Superior temporal gyrus (tissue), 1 donor: ENCODE measurements around the gene POLG2.
"Not testable (repeated sequence)": the region's sequence is repeated elsewhere in the genome, so short reads cannot be mapped to it uniquely, and the experiment has no call there.

ENCODE experiments used
- DNase-seq: peaks from one replicate; pipeline ENCODE4 v3.0.0-alpha.2; 2016; ENCODE audit errors: extremely low spot score

The POLG2 gene

DNA sequence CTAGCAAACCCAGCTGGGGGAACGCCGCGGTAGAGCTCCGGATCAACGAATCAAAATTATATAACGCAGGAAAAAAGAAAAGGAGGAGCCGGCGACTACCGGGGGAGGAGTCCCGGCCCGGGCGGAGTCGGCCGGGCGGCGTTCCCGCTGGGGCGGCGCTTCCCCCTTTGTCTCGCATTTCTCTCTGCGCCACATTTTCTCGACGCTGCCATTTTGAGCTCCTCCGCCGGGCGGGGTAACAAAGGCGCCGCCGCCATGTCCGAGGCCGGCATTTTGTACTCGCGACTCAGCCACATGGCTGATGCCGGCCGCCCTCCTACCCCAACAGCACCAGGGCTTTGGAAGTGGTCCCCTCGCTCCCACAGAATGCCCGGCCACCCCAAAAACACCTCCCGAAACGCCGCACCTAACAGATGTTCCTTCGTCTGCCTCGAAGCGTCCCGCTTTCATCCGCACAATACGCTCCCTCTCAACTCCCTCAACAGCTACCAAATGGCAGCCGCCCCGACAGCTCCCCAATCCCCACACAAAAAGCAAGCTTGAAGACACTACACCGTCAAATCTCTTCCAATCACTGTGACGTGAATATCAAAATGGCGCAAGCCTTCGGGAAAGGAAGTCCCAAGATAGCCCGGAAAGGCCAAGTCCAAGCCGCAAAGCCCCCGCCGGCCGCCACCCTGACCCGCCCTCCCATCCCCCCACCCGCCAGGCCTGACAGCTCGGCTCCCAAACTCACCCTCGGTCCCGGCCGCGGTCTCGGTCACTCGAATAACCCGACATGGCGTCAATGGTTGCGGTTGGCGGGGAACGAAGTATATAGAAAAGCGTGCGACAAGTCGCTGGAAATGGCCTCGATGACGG is 8.7 kb upstream of the POLG2 start:
- DNase-seq: peak; percentile 92

- no peak for DNase-seq
Observed at GRCh38 chr17:64504769-64505339, 8.0 kb upstream of the POLG2 start.

- no peak for DNase-seq
Observed at GRCh38 chr17:64503821-64504768, 7.2 kb upstream of the POLG2 start.

DNA sequence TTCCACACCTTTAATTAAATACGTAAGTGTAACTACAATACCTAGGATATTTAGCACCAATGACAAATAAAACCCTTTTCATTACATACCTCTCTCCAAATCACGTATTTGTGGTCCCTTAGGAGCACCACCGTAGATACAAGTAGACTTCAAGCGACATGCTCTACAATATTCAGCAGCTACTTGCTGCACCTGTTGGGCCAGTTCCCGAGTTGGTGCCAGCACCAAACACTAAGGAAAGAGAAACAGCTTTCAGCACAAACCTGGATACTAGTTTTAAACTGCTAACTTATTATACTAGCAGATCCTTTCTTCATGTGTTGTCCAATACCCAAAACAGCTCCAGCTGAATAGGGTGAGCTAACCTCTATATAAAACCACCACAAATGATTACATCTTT is 6.5 kb upstream of the POLG2 start:
- no peak for DNase-seq

- DNase-seq: no peak
Observed at GRCh38 chr17:64502809-64503208, 6.0 kb upstream of the POLG2 start.

DNA sequence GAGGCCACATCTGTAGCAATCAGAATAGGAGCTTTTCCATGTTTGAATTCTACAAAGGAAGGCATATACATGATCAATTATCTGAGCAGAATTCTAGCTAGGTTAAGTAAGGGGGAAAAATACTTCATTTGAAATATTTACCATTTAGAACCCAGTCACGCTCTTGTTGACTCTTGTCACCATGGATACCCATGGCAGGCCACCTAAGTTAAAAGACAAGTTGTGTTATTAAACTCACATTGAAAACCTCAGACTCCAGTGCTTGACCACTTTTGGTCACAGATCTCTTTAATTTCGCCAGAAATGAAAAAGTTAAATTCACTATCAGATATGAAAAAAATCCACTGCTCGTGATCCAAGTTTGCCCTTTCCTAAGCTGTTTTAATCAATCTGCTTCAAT is 5.2 kb upstream of the POLG2 start:
- DNase-seq: no peak

DNA sequence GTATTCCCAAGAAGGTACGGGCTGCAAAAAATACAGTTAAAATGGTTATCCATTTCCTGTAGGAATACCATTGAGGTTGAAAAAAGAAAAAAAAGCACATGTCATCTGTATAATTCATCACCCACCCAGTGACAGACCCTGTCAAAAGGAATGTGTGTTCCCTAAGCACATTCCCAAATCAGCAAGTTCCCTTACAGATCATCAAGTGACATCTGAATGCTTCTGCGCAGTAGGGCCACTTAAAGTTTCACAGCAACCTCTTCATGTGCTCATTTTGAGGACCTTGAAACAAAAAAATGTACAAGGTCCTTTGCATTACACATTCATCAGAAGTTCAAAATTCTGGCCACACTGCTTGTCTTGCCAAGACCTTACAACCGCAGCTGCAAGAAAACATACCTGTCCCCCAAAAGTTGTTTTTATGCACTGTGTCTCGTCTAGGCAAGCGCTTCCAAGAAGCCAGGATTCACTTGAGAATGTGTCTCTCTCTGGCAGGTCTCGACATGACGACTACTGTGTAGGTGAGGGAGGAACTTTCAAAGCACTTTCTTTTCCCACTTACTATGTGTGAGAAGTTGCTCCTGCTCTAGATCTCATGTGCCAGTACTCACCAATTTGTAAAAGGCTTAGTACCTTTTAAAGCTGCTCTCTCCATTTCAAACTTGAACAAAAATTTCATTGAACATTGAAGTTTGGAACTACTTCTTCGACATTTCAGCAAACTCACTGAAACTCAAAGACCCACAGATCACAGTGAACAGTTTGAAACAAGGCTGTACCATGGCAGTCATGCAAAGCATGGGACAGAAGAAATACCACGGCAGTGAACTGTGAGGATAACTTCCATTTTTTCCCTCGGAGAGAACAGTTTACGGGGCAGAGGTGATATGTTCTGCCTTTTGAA is 4.3 kb upstream of the POLG2 start:
- no peak for DNase-seq

DNA sequence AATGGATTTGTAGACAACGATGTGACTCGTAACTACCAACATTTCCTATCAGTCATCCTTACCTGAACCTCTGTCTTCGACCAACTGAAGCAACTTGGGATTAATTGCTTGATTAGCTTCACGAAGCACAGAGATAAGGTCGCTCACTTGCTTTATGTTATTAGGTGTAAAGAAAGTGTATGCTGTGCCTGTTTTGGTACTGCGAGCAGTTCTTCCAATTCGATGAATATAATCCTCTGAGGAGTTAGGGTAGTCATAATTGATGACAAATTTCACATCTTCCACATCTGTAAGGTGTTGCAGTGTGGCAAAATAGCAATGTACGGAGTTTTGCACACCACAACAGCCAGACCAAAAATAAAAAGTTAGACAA is 3.6 kb upstream of the POLG2 start:
- DNase-seq: no peak

DNA sequence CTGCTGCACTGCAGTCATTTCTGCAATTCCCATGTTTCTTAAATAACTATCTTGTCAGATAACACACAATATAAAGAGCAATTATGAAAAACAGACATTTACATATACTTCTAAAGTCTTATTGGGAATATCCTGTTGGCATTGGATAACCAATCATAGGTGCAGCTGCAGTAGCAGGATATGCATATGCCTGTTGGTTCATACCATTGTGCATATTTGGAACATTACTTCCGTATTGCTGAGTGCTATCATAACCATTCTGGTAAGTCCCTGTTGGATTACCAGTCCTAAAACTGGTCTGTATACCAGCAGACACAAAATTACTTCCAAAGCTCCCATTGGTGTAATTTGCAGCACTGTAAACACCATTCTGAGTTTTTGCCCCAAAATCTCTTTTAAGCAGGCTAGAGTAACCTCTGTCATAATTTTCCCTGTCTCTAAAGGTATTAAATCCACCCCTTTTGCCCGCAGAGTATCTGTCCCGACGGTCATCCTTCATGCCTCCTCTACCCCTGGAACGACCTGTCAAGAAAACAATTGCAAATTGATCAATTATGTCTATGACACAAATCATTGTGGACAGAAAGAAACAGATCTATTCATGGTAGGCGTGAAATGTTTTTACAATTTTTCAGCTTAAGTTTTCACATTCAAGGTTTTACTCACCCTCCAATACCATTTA is 3.1 kb upstream of the POLG2 start:
- DNase-seq: no peak

DNA sequence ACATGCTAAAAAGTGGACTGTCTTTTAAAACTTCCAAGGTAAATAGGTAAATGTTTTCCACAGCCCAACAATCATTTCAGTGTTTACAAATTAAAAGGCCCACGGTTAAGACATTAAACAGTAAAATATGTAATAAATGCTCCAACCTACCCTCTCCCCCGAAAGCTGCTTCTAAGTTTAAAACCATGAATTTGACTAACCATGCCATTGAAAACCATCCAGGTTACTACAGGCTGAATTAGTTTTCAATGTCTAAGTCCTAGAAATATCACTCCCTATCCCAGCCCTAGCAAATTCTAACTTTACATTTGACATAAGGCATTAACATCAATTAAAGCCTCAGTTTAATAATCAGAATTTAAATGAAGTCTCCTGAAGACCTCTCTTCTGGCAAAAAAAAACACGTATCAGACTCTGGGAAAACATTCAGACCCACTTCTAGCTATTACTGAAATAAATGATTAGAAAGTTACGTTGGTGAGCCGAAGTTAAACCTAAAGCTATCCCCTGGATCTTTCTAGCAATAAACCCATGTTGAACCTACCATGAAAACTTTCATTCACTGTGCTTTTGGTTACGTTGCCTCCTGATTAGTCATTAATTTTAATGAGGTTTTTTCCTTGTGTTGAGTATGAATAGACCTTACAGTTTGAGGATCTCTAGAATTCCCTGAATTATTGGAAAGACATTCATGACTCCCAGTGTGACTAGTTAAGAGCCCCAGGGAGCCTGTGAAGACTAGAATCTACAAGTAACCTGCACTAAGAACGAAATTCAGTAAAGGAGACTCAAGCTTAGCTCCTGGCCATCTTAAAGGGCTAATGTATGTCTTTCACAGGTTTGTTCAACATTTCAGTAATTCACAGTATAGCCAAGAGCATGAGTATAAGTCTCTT is 1.7 kb upstream of the POLG2 start:
- DNase-seq: no peak

GRCh38 chr17:64497565-64498035 is 746 bp upstream of the POLG2 start:
- no peak for DNase-seq

DNA sequence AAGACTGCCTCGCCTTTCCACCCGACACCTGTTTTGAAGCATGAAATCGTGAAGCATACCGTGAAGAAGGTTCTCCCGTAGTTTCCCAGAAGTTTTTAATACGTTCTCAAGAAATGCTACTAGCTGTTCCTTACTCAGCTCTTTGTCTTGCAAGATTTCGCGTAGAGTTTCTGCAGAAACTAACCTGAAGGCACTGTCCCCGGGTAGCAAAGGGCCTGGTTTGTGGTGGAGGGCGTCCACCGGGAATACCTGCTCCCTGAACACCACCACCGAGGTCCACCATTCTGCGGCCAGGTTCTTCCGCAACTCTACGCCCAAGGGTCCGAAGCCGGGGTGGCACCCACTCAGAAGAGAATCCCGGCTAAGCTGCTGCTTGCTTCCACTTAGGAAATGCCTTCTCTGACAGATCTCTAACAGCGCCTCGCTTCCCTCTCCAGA is 487 bp downstream of the POLG2 start:
- DNase-seq: no peak

- DNase-seq: not testable (repeated sequence)
Observed at GRCh38 chr17:64495300-64495699, 1.6 kb downstream of the POLG2 start.

- no peak for DNase-seq
Observed at GRCh38 chr17:64494121-64494520, 2.7 kb downstream of the POLG2 start.

DNA sequence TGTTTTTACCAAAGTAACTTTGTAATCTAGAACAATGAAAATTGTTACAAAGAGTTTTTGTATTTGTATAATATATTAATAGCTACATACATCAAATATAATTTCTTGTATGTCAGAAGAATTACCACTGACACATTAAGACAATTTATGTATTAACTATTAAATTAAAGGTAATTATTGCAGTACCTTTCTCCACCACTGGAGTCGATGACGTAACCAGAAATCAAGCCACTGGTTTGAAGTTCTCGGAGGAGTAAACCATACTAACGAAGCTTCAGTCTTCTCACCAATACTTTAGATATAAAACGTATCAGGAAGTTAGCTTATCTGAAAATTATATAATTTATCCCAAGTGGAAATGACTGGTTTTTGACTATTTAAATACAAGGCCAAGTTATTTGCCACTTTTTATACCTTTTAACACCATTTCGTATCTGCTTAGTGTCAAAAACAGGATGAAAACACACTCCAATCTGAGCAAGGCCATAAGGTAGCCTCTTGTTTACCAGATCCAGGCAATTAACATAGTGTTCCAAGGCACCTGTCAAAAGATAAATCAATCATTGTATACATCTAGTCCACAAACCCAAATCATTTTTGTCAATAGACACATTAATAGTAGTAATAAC is 4.3 kb downstream of the POLG2 start:
- DNase-seq: no peak

GRCh38 chr17:64491994-64492393 is 4.9 kb downstream of the POLG2 start:
- no peak for DNase-seq

DNA sequence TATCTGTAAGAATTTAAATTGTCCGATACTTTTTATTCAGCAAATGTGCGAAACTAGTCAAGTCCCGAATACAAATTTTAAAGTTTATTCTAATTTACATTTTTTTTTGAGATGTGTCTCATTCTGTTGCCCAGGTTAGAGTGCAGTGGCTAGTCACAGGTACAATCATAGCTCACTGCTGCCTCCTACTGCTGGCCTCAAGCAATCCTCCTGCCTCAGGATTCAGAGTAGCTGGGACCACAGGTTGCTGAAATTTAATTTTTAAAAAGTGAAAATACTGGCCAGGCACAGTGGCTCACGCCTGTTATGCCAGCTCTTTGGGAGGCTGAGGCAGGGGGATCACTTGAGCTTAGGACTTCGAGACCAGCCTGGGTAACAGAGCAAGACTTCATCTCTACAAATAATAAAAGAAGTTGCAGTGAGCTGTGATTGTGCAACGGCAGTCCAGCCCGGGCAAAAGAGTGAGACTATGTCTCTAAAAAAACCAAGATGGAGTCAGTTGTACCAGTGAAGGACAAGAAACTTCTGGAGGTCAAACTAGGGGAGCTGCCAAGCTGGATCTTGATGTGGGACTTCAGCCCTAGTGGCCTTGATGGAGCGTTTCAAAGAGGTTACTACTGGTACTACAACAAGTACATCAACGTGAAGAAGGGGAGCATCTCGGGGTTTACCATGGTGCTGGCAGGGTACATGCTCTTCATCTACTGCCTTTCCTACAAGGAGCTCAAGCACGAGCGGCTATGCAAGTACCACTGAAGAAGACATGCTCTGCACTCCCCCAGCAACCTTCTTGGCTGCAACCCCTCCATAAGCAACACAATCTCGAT is 5.6 kb downstream of the POLG2 start:
- no peak for DNase-seq

GRCh38 chr17:64488301-64488700 is 8.6 kb downstream of the POLG2 start:
- no peak for DNase-seq
